Activated CD4-positive, alpha-beta T cell treated with anti-CD3 and anti-CD28 coated beads for 24 hours (primary cell): ENCODE data around the gene OR4Q2.
"Not testable (repeated sequence)": the region's sequence is repeated elsewhere in the genome, so short reads cannot be mapped to it uniquely, and the experiment has no call there.

ENCODE experiments used
- DNase-seq, 2 donors: peaks; one replicate each; pipeline ENCODE4 v3.0.0-alpha.2; 2020; ENCODE audit warnings: low read depth in 2 of 2

OR4Q2 gene

GRCh38 chr14:20001863-20002262 is at the start of gene OR4Q2:
OR4Q2 (plus strand) TSS chr14:20002163.
- no peak for DNase-seq

GRCh38 chr14:19969735-19970134 is 32.2 kb upstream of the OR4Q2 start:
- not testable (repeated sequence) for DNase-seq

DNA sequence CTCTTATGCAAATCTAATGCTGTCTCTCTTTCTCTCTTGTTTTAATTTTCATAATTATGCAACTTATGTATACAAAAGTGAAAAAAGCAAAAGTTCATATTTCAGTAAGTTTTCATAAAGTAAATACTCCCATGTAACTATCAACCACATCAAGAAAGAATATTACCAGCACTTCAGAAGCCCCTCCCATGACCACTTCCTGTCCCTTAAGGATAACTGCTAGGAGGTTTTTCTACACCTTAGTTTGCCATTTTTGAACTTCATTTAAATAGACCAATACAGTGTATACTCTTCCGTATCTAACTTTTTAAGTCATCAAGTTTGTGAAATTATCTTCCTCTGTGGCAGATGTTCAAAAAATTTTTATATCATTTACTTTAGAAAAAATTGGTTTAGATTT is 27.1 kb upstream of the OR4Q2 start:
- no peak for DNase-seq

DNA sequence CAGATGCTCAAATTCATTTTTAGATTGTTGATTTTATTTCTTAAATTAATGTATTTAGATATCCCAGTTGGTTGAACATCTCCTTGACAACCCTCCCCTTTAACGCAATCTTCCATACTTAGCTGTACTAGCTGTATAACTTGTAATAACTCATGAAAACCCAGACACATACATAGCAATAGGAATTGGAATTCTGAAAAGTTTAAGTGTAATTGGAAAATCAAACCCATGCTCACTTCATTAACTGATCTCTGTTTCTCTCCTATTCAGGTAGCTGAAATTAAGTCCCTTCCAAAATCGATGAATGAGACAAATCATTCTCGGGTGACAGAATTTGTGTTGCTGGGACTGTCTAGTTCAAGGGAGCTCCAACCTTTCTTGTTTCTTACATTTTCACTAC is 26.7 kb upstream of the OR4Q2 start, which contains the start of gene OR4K15:
Gene OR4K15 (plus strand): TSS at position 301 of the 400 bp plus-strand sequence. CDS start 0 bp downstream, at position 301.
- DNase-seq = no peak

GRCh38 chr14:19993438-19993837 is 8.5 kb upstream of the OR4Q2 start:
- DNase-seq = no peak

DNA sequence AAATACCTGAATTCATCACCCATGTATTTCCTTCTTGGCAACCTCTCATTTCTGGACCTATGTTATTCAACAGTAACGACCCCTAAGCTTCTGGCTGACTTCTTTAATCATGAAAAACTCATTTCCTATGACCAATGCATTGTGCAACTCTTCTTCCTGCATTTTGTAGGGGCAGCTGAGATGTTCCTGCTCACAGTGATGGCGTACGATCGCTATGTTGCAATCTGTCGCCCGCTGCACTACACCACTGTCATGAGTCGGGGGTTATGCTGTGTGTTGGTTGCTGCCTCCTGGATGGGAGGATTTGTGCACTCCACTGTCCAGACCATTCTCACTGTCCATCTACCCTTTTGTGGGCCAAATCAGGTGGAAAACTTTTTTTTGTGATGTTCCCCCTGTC is 356 bp downstream of the OR4Q2 start:
- DNase-seq = no peak

- no peak for DNase-seq
These were observed 6.2 kb downstream of the OR4Q2 start for GRCh38 chr14:20008156-20008555.

DNA sequence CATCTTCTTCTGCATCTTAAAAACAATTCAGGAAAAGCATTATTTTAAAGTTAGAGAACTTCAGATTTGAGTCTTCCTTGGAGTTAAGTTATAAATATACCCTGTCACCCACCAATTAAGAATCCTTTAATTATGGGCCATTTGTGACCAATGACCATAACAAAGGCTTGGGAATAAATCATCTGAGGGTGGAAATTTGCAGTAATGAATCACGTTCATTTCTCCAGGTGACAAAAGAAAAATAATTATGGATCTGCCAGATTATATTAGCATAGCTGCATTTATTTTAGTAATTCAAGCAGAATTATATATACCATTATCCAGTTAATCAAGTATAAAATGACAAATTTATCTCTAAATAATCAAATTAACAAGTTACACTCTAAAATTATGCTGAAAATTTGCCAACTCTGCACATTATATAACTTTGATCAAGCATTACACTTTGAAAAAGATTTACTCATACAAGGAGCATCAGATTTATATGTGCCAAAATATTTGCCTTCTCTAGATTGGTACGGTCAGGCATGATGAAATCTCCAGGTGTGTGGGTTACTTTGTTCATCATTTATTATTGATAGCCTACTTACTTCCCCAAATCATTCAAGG is 17.4 kb downstream of the OR4Q2 start, which contains the start of gene OR4K14:
Gene OR4K14 (minus strand): TSS at position 51 of the 609 bp plus-strand sequence. CDS start 4,114 bp downstream, outside the sequence.
- no peak for DNase-seq

GRCh38 chr14:20031058-20031457 is 29.1 kb downstream of the OR4Q2 start:
- no peak for DNase-seq

GRCh38 chr14:20035449-20035848 is 33.5 kb downstream of the OR4Q2 start:
- DNase-seq = no peak

DNA sequence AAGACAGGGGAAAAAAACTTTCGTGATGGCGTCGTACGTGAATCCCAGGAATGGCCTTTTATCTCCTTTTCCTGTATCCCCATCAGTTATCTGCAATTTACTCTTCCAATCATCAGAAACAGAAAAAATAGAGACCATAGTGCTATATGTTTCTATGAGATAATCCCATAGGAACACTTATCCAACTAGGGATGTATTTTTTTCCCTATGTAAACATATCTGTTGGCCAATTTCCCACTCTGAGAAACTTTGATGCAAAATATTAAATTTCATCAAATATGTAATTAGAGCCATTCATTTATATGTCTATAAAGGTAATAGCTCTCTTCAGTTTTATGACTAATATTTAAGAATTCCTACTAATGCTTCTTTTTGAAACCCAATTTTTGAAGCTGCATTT is 34.0 kb downstream of the OR4Q2 start, which contains the start of gene OR4K13:
Gene OR4K13 (minus strand): TSS at position 101 of the 400 bp plus-strand sequence. CDS start 1,280 bp downstream, outside the sequence.
- DNase-seq = no peak

DNA sequence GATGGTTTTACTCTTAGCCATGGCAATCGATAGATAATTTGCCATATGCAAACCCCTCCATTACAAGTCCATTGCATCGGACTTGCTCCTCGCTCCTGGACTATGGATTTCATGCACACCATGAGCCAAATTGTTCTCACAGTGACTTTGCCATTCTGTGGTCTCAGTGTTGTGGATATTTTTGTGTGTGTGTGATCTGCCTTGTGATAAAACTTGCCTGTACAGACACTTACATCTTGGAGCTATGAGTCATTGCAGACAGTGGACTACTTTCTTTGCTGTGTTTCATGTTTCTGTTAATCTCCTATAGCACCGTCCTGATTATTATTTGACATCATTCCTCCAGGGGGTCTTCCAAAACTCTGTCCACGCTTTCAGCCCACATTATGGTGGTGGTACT is 42.3 kb downstream of the OR4Q2 start:
- no peak for DNase-seq

DNA sequence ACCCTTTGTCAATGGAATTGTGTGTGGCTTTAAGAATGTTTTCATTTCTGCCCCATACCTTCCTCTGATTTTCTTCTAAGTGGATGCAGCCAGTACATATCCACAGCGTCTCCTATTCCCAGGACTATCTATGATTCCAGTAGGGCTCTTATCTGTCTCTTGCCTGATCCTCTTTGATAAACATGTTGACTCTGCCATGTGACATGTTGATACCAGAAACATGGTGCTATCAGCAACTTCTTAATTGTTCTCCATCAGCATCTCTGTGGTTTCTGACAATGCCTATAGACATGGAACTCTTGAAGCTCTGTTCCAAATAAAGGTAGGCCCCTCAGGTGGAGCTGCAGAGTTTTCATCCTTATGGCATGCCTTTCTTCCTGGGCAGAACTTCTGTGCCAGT is 46.2 kb downstream of the OR4Q2 start:
- no peak for DNase-seq
